Measurements from ENCODE around the gene LUZP1.
"Not testable (repeated sequence)": the region's sequence is repeated elsewhere in the genome, so short reads cannot be mapped to it uniquely, and the experiment has no call there.

The LUZP1 gene

GRCh38 chr1:23168445-23169194 is at the start of gene LUZP1:
Gene LUZP1 (minus strand): TSS chr1:23168856.
- DNase-seq = peak; percentile 69 to 82

DNA sequence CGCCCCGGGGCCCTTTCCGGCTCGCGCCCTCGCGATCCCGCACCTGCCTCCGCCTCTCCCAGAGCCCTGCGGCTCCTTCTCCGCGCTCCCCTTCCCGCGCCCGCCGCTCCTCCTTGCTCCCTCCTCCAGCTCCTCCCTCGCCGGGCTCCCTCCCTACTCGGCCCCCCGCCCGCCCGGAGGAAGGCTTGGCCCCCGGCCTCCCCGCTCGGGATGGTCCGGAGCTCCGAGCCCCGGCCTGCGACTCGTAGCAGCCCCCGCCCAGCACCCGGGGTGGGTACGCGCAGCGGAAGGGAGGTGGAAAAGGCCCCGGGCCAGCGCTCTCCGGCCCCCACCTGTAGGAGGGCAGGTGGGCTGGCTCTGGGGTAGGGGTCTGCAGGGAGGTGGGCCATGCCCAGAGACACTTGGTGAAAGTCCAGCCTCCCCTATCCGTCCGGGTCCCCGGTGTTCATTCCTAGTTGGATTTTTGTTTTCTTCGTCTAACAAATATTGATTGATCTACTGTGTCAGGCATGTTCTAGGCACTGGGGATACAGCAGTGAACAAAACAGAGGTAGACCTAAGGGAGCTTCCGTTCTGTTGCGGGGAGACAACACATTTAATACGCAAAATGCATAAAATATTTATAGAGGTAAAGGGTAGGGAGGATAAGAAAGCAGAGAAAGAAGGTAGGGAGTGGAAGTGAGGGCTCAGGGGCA is 48.9 kb upstream of the LUZP1 start, which contains the start of gene HTR1D:
HTR1D (minus strand) TSS at position 82 of the 695 bp plus-strand sequence. CDS start 23,283 bp downstream, outside the sequence.
- DNase-seq = no peak

DNA sequence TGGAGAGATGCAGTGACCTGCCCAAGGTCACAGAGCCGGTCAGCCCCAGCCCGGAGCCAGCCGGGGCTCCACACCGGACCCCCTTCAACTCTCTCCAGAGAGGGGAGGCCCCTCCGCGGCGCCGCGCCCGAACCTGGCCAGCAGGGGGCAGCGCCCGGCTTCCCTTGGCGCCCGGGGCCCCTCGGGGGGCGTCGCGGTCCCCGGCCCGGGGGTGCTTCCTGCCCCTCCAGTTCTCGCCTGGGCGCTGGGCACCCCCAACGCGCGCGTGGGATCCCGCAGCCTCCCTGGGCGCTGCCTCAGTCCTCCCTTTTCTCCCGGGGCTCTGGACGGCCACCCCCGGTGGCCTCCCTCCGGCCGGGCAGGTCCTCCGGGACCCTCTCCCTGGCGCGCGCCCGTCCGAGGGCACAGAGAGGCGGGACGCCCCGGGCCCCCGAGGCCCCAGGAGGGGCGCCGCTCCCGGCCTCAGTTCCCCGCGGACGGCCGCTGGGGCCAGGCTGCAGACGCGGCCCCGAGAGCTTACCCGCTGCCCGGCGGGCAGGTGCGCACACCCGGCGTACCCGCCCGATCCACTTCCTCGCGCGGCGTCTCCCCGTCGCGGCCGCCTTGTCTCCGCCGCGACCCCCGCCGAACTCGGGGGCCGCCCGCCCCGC is 48.2 kb upstream of the LUZP1 start:
- peak in 1 of 2 experiments; percentile 17 for DNase-seq

DNA sequence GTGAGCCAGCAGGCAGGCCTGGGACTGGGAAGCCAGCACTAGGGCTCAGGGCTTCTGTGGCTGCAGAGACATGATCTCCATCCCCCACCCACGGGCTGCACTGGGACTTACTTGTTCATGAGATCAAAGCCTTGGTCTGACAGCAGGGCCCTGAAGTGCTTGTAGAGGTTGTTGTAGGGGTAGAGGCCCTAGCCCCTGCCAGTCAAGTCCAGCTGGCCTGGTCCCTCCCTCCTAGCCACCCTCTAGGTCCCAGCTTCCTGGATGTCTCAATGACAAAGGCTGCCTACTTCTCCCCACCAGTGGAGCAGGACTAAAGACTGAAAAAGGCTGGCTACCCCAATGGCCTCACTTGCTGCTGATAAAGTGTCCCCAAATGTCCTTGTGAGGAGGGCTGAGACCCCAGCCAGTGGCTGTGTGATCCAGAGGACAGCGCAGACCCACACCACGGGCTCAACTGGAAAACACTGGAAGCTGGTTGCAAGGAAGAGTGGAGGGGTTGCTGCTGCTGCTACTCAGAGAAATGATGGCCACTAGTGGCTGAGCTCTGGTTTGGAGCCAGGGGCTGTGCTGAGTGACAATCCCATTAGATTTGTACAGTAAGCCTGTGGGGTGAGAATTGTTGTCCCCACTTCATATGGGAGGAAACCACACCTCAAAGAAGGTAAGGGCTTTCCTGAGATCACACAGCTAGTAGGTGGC is 47.2 kb upstream of the LUZP1 start:
- DNase-seq = no peak

DNA sequence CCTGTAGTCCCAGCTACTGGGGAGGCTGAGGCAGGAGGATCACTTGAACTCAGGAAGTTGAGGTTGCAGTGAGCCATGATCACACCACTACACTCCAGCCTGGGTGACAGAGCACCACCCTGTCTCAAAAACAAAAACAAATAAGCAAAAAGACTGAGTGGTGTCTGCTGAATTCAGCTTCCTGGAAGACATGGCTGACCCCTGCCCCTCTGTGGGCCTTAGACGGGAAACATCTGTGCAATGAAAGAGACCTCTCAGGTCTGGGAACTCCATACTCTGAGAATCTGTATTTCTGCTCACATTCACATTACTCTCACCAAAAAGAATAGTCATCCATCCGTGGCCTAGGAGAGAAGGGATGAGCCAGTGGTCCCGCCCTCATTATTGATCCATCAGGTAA is 46.6 kb upstream of the LUZP1 start:
- no peak for DNase-seq

- no peak for DNase-seq
These were observed 46.0 kb upstream of the LUZP1 start for GRCh38 chr1:23214640-23215039.

GRCh38 chr1:23211955-23212354 is 43.3 kb upstream of the LUZP1 start:
- no peak for DNase-seq

- no peak for DNase-seq
These were observed 42.3 kb upstream of the LUZP1 start for GRCh38 chr1:23210963-23211362.

DNA sequence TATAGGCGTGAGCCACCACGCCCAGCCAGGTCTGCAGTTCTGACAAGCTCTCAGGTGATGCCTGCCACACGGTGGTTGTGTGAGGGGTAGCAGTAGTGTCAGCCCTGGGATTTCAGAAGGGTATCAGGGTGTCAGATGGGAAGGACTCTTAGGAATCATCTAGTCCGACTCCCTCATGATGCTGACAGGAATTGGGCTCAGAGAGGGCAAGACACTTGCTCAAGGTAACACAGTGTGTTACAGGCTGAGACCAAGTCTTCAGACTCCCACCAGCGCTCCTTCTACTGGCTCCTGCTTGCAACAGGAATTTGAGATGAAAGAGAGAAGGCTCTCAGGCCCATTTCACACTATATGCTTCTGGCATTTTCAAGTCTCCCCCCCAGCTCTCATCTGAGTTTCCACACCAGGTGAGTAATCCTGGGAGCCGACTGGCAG is 41.7 kb upstream of the LUZP1 start:
- peak in 1 of 2 experiments; percentile 21 for DNase-seq

DNA sequence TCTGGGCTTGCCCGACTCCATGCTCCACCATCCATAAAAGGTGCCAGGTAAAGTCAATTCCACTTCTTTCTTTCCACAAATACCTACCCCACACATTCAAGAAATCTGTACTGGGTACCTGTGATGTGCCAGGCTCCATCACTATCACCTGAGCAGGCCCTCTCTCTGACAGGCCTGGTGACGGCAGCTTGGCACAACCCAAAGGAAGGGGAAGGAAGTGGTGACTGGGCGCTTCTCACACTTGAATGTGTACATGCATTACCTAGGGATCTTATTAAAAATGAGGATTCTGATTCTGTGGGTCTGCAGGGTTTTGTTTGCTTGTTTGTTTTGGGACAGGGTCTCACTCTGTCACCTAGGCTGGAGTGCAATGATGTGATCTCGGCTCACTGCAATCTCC is 41.1 kb upstream of the LUZP1 start:
- no peak for DNase-seq

GRCh38 chr1:23208527-23208926 is 39.9 kb upstream of the LUZP1 start:
- no peak for DNase-seq

DNA sequence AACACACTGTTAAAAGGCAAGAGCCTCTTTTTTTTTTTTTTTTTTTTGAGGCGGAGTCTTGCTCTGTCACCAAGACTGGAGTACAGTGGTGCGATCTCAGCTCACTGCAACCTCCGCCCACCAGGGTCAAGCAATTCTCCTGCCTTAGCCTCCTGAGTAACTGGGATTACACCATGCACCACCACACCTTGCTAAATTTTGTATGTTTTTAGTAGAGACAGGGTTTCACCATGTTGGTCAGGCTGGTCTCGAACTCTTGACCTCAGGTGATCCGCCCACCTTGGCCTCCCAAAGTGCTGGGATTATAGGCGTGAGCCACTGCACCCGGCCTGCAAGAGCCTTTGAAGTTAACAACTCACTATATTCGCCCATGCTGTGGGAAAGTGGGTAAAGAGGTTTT is 39.1 kb upstream of the LUZP1 start:
- not testable (repeated sequence) for DNase-seq

GRCh38 chr1:23202263-23202749 is 33.6 kb upstream of the LUZP1 start:
- DNase-seq = no peak

- DNase-seq = no peak
These were observed 32.2 kb upstream of the LUZP1 start for GRCh38 chr1:23200883-23201282.

- DNase-seq = no peak
These were observed 29.7 kb upstream of the LUZP1 start for GRCh38 chr1:23198373-23198772.

GRCh38 chr1:23196627-23197328 is 28.1 kb upstream of the LUZP1 start:
- DNase-seq = no peak

DNA sequence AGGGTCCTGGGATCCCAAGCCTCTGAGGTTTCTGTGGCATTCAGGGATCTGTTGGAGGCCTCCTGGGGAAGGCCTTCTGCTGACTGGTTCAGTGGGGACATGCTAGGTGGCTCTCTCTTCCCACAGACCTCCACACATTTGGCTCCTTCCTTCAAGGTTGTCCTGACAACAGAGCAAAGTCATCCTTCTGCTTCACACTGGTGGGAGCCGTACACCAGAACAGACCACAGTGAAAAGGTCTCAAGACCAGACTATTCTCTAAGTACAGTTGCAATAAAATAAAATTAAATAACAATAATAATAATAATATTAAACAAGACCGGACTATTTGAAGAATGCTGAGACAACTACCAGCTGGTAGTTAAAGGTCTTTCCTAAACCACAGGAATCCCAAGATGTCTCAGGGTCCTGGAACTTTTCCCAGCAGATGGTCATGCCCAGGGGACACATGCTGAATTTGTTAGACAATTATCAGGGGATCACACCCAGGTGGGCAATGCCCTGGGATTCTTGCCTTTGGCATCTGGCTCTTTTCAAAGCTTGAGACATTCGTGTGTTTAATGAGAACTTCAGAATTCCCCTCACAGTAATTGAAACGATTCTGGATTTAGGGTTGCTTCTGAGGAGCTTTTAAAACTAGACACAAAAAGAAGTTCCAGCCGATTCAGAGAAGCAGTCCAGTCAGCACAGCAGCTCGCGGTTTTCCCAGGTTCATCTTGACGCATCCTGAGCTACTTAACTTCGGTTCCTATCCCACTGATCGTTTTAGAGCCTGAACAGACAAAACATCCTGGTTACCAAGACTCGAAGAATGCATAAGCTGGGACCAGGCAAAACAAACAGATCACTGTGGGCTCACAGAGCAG is 25.7 kb upstream of the LUZP1 start:
- no peak for DNase-seq

GRCh38 chr1:23193391-23194118 is 24.9 kb upstream of the LUZP1 start:
- no peak for DNase-seq

DNA sequence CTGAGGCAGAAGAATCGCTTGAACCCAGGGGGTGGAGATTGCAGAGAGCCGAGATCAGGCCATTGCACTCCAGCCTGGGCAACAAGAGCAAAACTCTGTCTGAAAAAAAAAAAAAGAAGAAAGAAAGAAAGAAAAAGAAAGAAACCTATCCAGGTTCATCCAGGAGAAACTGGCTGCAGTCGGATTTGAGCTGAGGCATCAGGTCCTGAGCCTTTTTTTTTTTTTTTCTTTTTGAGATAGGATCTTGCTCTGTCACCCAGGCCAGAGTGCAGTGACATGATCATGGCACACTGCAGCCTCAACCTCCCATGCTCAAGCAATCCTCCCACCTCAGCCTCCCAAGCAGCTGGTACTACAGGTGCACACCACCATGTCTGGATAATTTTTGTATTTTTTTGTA is 22.5 kb upstream of the LUZP1 start:
- no peak for DNase-seq

DNA sequence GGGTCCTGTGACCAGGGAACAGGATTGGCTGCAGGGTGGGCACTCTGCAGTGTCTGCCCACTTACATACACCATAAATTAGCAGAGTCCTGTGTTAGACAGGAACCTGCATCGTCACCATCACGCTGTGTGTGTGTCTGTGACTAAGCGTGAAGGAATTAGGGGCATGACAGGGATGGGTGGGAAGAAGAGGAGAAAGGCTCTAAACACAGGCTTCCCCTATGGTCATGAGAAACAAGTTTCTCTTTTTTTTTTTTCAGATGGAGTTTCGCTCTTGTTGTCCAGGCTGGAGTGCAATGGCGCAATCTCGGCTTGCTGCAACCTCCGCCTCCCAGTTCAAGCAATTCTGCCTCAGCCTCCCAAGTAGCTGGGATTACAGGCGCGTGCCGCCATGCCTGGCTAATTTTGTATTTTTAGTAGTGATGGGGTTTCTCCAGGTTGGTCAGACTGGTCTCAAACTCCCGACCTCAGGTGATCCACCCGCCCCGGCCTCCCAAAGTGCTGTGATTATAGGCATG is 20.3 kb upstream of the LUZP1 start:
- not testable (repeated sequence) for DNase-seq

Data from NCI-H2081 (cell line).